Large intestine (tissue), 12 donors: ENCODE measurements around the gene SLC33A1. TPM values are rescaled to one million over a fixed set of nuclear protein-coding genes. Genes with fewer than 3 reads are reported as not detected.
"Not testable (repeated sequence)": the region's sequence is repeated elsewhere in the genome, so short reads cannot be mapped to it uniquely, and the experiment has no call there.

Experiments used
- DNase-seq, 2 donors: peaks; one replicate each; pipeline versions ENCODE4 v3.0.0 to v3.0.0-alpha.2; 2013
- H3K27ac ChIP-seq: one replicate; pipeline ENCODE4 v1.5.1; 2013; ENCODE audit warnings: low read length
- H3K27me3 ChIP-seq: 2 replicates; pipeline ENCODE4 v1.6.1; 2013; ENCODE audit warnings: low read length; ENCODE audit not compliant: control insufficient read depth, insufficient read depth
- H3K36me3 ChIP-seq: 2 replicates; pipeline ENCODE4 v1.6.1; 2013; ENCODE audit warnings: low read length; ENCODE audit not compliant: control insufficient read depth, insufficient read depth
- H3K4me1 ChIP-seq: one replicate; pipeline ENCODE4 v1.6.1; 2013; ENCODE audit warnings: low read length; ENCODE audit not compliant: control insufficient read depth, insufficient read depth
- H3K4me3 ChIP-seq: one replicate; pipeline ENCODE4 v1.5.1; 2013; ENCODE audit warnings: low read length
- H3K9me3 ChIP-seq: one replicate; pipeline ENCODE4 v1.6.1; 2013; ENCODE audit warnings: mild to moderate bottlenecking, low read depth, low read length, moderate library complexity; ENCODE audit not compliant: control insufficient read depth
- WGBS: methylation state at CpG from one replicate; pipeline ENCODE4 v1.1.5; 2013; ENCODE audit warnings: low lambda C conversion rate; ENCODE audit not compliant: insufficient coverage; 5-methylcytosine and 5-hydroxymethylcytosine counted together
- long read RNA-seq, 11 donors: transcript quantifications; one replicate each; lab custom pipeline, GENCODE V29; 2026
- polyA plus RNA-seq: library from polyadenylated mRNA; unstranded; fragments of 120-200 nt; gene quantifications from one replicate; pipeline ENCODE4 v1.2.1, GENCODE V29; 2013

Gene SLC33A1
- 31.1 TPM for polyA plus RNA-seq
- long read RNA-seq, donor 1, full-length matches to known transcripts = 2 of 2 reads
- long read RNA-seq, donor 1, partial matches to known transcripts = 0 of 2 reads
- long read RNA-seq, donor 1, other reads (novel, unspliced or antisense) = 0 of 2 reads
- long read RNA-seq, donor 2, full-length matches to known transcripts = 5 of 5 reads
- long read RNA-seq, donor 2, partial matches to known transcripts = 0 of 5 reads
- long read RNA-seq, donor 2, other reads (novel, unspliced or antisense) = 0 of 5 reads
- long read RNA-seq, donor 3 = 0 reads
- long read RNA-seq, donor 4 = 0 reads
- long read RNA-seq, donor 5, full-length matches to known transcripts = 4 of 4 reads
- long read RNA-seq, donor 5, partial matches to known transcripts = 0 of 4 reads
- long read RNA-seq, donor 5, other reads (novel, unspliced or antisense) = 0 of 4 reads
- long read RNA-seq, donor 6, full-length matches to known transcripts = 8 of 8 reads
- long read RNA-seq, donor 6, partial matches to known transcripts = 0 of 8 reads
- long read RNA-seq, donor 6, other reads (novel, unspliced or antisense) = 0 of 8 reads
- long read RNA-seq, donor 7, full-length matches to known transcripts = 2 of 2 reads
- long read RNA-seq, donor 7, partial matches to known transcripts = 0 of 2 reads
- long read RNA-seq, donor 7, other reads (novel, unspliced or antisense) = 0 of 2 reads
- long read RNA-seq, donor 8, full-length matches to known transcripts = 4 of 4 reads
- long read RNA-seq, donor 8, partial matches to known transcripts = 0 of 4 reads
- long read RNA-seq, donor 8, other reads (novel, unspliced or antisense) = 0 of 4 reads
- long read RNA-seq, donor 9, full-length matches to known transcripts = 6 of 6 reads
- long read RNA-seq, donor 9, partial matches to known transcripts = 0 of 6 reads
- long read RNA-seq, donor 9, other reads (novel, unspliced or antisense) = 0 of 6 reads
- long read RNA-seq, donor 10, full-length matches to known transcripts = 10 of 10 reads
- long read RNA-seq, donor 10, partial matches to known transcripts = 0 of 10 reads
- long read RNA-seq, donor 10, other reads (novel, unspliced or antisense) = 0 of 10 reads
- long read RNA-seq, donor 11, full-length matches to known transcripts = 7 of 7 reads
- long read RNA-seq, donor 11, partial matches to known transcripts = 0 of 7 reads
- long read RNA-seq, donor 11, other reads (novel, unspliced or antisense) = 0 of 7 reads

DNA sequence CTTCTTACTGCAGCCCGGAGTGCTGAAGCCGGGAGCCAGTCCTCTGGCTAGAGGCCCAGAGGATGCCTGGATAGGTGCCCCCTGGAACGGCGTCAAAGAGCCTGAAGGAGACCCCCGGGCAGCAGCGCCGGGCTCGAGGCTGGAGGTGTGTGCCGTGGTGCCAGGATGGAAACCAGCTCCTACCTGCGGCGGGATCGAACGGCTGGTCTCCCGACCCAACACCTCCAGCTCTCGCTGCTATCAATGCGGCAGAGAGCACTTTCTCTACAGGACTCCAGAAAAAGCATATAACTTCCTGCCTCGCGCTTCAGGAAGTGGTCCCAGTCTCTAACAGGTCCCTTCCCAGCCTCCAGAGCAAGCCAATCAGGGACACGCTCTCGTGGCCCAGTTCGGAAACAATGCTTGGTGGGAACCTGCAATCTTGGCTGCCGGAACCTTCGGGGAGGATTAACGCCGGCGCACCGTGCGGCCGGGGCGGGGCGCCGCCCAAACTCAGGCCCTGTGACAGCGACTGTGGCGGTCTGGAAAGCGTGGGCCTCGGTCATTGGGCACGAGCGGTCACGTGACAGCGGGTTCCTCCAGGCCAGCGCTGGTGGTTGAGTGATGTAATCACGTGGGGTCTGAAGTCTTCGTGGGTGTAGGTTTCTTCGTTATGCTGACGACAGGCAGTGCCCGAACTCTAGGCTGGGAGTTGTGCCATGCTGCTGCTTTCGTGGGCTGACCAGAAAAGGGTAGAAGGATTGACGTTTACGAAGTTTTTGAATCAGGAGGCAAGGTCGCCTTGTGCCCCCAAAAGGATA, at the start of gene SLC33A1:
SLC33A1 (minus strand) TSS at position 287 of the 800 bp plus-strand sequence. CDS start 430 bp downstream, outside the sequence.
- DNase-seq = peak; percentile 100
- H3K27me3 ChIP-seq = no peaks in the 10 kb centered on the region
- peak within 1 kb of the TSS; percentile 98 for H3K27ac ChIP-seq
- peaks cover 2% of the 10 kb centered on the region for H3K36me3 ChIP-seq
- H3K4me1 ChIP-seq = peaks cover 10% of the 10 kb centered on the region
- no peaks in the 10 kb centered on the region for H3K9me3 ChIP-seq
- no CpG with 5 or more reads among the region's 50 CpGs for WGBS
- peak within 1 kb of the TSS; percentile 88 for H3K4me3 ChIP-seq

DNA sequence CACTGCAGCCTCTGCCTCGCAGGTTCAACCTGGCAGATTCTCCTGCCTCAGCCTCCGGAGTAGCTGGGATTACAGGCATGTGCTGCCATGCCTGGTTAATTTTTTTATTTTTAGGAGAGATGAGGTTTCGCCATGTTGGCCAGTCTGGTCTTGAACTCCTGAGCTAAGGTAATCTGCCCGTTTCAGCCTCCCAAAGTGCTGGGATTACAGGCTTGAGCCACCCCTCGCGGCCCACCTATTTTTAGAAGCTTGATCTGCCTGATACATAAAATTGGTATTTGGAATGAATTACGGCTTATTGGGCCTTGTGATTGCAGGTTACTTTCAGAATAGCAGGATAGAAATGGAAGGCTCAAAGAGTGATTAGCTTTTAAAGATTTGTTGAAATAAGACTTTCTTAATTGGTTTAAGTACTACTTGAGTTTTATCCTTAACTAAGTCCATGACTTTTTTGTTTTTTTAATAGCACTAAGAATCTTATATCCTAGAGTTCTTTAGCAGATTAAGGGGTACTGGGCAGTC, 41.2 kb upstream of the SLC33A1 start:
- no peaks in the 10 kb centered on the region for H3K4me1 ChIP-seq
- no peaks in the 10 kb centered on the region for H3K27me3 ChIP-seq
- H3K36me3 ChIP-seq = peaks cover 29% of the 10 kb centered on the region
- H3K9me3 ChIP-seq = no peaks in the 10 kb centered on the region
- WGBS = no CpG with 5 or more reads among the region's 7 CpGs
- no peak for DNase-seq
- H3K4me3 ChIP-seq = no peak overlapping the region
- no peak overlapping the region for H3K27ac ChIP-seq

DNA sequence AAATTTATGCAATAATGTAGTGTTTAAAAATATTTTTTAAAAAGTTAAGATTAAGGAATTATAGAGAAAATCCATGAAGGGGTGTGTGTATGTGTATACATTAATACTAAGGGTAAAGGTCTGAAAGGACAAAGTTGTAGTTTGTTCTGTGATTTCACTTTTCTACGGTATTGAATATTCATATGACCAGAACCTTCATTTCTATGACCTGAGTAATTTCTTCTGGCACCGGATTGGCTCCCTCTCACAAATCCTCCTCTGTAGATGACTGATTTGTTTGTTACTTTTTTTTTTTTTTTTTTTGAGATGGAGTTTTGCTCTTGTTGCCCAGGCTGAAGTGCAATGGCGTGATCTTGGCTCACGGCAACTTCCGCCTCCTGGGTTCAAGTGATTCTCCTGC, 37.1 kb upstream of the SLC33A1 start:
- Histone ChIP-seq H3K27ac (no peak overlapping the region), H3K4me1 (no peaks in the 10 kb centered on the region), H3K4me3 (no peak overlapping the region), H3K36me3 (peaks cover 11% of the 10 kb centered on the region), H3K27me3 (no peaks in the 10 kb centered on the region), H3K9me3 (no peaks in the 10 kb centered on the region)
- no peak for DNase-seq
- WGBS = no CpG with 5 or more reads among the region's 5 CpGs

DNA sequence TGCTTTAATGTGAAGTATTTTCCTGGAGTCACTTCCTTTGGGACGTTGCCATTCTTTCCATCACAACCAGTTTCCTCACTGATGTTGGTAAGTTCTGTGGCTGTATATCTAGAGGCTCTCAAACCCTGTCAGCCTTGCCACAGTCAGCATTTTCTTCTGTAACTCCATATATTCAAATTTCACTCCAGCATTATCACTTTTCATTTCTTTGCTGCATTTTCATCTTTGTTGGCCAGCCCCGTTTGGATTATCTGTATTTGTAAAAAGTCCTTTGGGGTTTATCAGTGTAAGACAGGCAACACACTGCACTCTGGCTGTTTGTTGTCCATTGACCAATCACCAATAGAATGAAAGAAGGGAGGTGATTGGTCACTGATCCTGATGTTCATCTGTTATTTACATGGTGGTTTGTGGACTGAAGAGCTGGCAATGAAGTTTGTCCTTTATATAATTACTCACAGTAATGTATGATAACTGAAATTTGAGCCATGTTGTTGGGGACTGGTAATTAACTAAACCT, 36.5 kb upstream of the SLC33A1 start:
- no peaks in the 10 kb centered on the region for H3K27me3 ChIP-seq
- H3K4me1 ChIP-seq = no peaks in the 10 kb centered on the region
- peak in 1 of 2 donors; percentile 43 for DNase-seq
- WGBS = no CpG with 5 or more reads among the region's 2 CpGs
- H3K36me3 ChIP-seq = peaks cover 11% of the 10 kb centered on the region
- H3K9me3 ChIP-seq = no peaks in the 10 kb centered on the region
- H3K4me3 ChIP-seq = no peak overlapping the region
- no peak overlapping the region for H3K27ac ChIP-seq

DNA sequence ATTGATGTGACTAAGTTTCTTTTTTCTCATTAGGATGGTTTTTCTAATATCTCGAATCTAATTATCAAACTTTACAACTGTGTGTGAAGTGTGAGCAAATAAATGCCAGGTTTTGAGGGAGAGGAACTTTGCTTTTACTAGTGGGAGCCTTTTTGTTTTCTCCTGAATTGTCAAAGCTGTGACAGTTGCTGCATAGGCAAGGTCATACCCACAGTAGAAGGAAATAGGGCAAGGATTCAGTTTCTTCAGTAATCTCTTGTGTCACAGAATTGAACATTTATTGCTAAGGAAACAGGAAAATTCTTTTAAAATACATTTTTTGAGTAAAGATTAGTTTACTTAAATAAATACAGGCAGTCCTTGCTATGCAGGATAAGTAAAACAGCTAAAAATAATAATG, 35.7 kb upstream of the SLC33A1 start:
- WGBS = 64% methylated on average over 1 of the region's 1 CpG
- no peak for DNase-seq
- H3K9me3 ChIP-seq = no peaks in the 10 kb centered on the region
- H3K4me3 ChIP-seq = no peak overlapping the region
- no peak overlapping the region for H3K27ac ChIP-seq
- no peaks in the 10 kb centered on the region for H3K4me1 ChIP-seq
- H3K36me3 ChIP-seq = peaks cover 6% of the 10 kb centered on the region
- no peaks in the 10 kb centered on the region for H3K27me3 ChIP-seq

DNA sequence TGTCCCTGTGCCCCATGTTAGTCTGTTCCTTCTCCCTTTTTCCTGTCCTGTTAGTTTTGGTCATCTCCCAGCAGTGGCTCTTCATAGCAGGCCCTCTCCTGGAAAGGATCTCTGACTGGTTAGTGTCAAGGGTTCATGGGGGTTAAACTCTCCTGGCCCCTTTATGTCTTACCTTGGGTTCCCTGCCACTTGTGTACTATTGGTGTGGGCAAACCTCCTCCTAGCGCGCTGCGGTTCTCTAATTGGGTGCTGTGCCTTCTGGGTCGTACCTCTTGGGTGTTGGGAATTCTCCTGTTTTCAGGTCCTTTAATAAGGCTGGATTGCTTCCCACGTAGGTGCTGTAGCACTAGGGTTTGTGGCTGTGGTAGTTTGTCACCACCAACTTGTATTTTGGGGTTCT, 35.0 kb upstream of the SLC33A1 start:
- WGBS = no CpG with 5 or more reads among the region's 5 CpGs
- no peak for DNase-seq

GRCh38 chr3:155886915-155887314, 32.7 kb upstream of the SLC33A1 start:
- Histone ChIP-seq H3K36me3 (no peaks in the 10 kb centered on the region), H3K4me3 (no peak overlapping the region), H3K27ac (no peak overlapping the region), H3K4me1 (no peaks in the 10 kb centered on the region), H3K27me3 (no peaks in the 10 kb centered on the region), H3K9me3 (no peaks in the 10 kb centered on the region)
- DNase-seq = no peak
- no CpG with 5 or more reads among the region's 1 CpG for WGBS

More for the DNA sequence above, 35.0 kb upstream of the SLC33A1 start:
- Histone ChIP-seq H3K27ac (no peak overlapping the region), H3K27me3 (no peaks in the 10 kb centered on the region), H3K4me3 (no peak overlapping the region), H3K36me3 (peaks cover 3% of the 10 kb centered on the region), H3K9me3 (no peaks in the 10 kb centered on the region), H3K4me1 (no peaks in the 10 kb centered on the region)

DNA sequence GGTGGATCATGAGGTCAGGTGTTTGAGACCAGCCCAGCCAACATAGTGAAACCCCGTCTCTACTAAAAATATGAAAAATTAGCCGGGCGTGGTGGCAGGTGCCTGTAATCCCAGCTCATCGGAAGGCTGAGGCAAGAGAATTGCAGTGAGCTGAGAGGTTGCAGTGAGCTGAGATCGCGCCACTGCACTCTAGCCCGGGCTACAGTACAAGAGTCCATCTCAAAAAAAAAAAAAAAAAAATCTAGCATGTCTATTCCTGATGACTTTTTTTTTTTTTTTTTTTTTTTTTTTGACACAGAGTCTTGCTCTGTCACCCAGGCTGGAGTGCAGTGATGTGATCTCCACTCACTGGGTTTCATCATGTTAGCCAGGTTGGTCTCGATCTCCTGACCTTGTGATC, 32.1 kb upstream of the SLC33A1 start:
- H3K4me3 ChIP-seq, H3K9me3 ChIP-seq, H3K27ac ChIP-seq, H3K4me1 ChIP-seq, H3K36me3 ChIP-seq, H3K27me3 ChIP-seq: not testable (repeated sequence)
- DNase-seq = peak; percentile 17 to 59
- WGBS = no CpG with 5 or more reads among the region's 8 CpGs

DNA sequence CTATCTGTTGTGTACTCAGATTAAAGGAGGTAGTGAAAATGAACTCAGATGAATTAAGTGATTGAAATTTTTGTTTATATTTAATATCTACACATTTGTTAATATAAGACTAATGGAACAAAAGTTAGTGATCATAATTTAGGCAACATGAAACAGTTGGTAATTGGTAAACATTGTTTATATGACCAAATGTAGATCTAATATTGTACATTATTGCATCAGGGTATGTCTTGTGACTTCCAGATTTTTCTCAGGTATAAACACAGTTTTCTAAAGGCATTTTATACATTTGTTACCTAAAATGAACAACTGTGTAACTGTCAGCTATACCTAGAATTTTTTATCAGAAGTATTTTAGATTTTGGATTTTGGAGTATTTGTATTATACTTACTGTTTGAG, 31.1 kb upstream of the SLC33A1 start:
- no peaks in the 10 kb centered on the region for H3K4me1 ChIP-seq
- no peaks in the 10 kb centered on the region for H3K36me3 ChIP-seq
- H3K27ac ChIP-seq = no peak overlapping the region
- H3K4me3 ChIP-seq = no peak overlapping the region
- H3K9me3 ChIP-seq = no peaks in the 10 kb centered on the region
- H3K27me3 ChIP-seq = no peaks in the 10 kb centered on the region
- DNase-seq = no peak
